GM12891 (cell line): ENCODE results near the gene NANOS3.

ENCODE experiments used
- POLR2A ChIP-seq: IDR thresholded peaks from 2 replicates; pipeline ENCODE4 v1.6.1; 2011; ENCODE audit warnings: low read depth, low read length, control low read depth
- POLR2AphosphoS5 ChIP-seq: IDR thresholded peaks from 2 replicates; pipeline ENCODE4 v1.6.1; 2011; ENCODE audit warnings: low read depth, low read length, control low read depth
- SPI1 ChIP-seq: IDR thresholded peaks from 2 replicates; pipeline ENCODE4 v1.6.1; 2011; ENCODE audit warnings: low read depth, low read length, control low read depth

DNA sequence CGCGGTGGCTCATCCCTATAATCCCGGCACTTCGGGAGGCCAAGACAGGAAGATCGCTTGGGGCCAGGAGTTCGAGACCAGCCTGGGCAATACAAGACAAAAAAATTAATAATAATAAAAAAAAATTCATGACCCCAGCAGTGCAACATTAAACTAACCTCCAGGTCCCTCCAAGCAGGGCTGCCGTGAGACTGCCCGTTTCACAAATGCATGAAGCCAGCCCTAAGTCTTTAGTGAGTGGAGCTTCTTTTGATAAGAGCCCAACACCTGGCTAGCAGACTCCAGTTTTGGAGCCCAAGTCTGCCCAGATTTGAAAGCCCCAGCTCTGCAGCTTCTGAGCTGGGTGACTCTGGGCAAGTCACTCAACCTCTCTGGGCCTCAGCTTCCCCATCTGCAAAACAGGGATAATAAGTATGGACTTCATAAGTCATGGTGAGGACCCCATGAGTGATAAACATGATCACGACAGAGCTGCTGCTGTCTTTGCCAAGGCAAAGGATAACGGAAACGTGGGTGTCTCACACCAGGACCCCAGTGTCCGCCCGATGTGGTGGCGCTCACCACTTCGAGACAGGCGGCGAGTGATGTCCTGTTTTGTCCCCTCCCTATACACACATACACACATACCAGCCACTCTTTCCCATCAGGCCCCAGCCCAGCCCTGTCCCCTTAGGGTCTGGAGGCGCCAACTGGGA lies 38.4 kb upstream of the NANOS3 start:
- TF ChIP-seq POLR2AphosphoS5 (no peak), POLR2A (no peak), SPI1 (no peak)
